ENCODE results near the gene SLC26A5. TPM values are rescaled to one million over a fixed set of nuclear protein-coding genes. Genes with fewer than 3 reads are reported as not detected.
A peak's percentile ranks its signal among the peaks of the same experiment; 100 is the strongest.

Gene SLC26A5
- total RNA-seq, 2 donors from 2014 or later: not detected

DNA sequence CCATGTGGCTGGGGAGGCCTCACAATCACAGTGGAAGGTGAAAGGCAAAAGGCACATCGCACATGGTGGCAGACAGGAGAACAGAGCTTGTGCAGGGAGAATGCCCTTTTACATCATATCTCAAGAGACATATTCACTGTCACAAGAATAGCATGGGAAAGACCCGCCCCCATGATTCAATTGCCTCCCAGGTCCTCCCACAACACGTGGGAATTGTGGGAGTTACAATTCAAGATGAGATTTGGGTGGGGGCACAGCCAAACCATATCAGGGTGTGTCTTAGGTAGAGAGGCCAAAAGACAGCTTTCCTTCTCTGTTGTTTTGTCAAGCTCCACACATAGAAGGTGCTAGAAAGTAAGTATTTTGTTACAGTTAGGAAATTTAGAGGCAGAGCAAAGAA is 20.8 kb upstream of the SLC26A5 start:
- no peaks in the 10 kb centered on the region for H3K36me3 ChIP-seq
- no peaks in the 10 kb centered on the region for H3K27me3 ChIP-seq
- H3K9me3 ChIP-seq: no peaks in the 10 kb centered on the region
- H3K4me1 ChIP-seq: no peaks in the 10 kb centered on the region
- DNase-seq (ENCODE audit: low spot score): no peak
- TF ChIP-seq, protein P1, sequence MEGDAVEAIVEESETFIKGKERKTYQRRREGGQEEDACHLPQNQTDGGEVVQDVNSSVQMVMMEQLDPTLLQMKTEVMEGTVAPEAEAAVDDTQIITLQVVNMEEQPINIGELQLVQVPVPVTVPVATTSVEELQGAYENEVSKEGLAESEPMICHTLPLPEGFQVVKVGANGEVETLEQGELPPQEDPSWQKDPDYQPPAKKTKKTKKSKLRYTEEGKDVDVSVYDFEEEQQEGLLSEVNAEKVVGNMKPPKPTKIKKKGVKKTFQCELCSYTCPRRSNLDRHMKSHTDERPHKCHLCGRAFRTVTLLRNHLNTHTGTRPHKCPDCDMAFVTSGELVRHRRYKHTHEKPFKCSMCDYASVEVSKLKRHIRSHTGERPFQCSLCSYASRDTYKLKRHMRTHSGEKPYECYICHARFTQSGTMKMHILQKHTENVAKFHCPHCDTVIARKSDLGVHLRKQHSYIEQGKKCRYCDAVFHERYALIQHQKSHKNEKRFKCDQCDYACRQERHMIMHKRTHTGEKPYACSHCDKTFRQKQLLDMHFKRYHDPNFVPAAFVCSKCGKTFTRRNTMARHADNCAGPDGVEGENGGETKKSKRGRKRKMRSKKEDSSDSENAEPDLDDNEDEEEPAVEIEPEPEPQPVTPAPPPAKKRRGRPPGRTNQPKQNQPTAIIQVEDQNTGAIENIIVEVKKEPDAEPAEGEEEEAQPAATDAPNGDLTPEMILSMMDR (IDR thresholded peaks at IDR 0.05): no peak
- H3K27ac ChIP-seq: no peak overlapping the region
- no peak overlapping the region for H3K4me3 ChIP-seq

DNA sequence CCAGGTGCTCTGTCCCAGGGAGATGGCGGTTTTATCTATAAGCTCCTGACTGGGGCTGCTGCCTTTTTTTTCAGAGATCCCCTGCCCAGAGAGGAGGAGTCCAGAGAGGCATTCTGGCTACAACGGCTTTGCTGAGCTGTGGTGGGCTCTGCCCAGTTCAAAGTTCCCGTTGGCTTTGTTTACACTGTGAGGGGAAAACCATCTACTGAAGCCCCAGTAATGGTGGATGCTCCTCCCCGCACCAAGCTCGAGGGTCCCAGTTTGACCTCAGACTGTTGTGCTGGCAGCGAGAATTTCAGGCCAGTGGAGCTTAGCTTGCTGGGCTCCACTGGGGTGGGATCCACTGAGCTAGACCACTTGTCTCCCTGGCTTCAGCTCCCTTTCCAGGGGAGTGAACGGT is 16.4 kb upstream of the SLC26A5 start:
- H3K27ac ChIP-seq: no peak overlapping the region
- H3K27me3 ChIP-seq: no peaks in the 10 kb centered on the region
- DNase-seq (ENCODE audit: low spot score): no peak
- no peaks in the 10 kb centered on the region for H3K4me1 ChIP-seq
- H3K36me3 ChIP-seq: no peaks in the 10 kb centered on the region
- no peaks in the 10 kb centered on the region for H3K9me3 ChIP-seq
- no peak overlapping the region for H3K4me3 ChIP-seq
- TF ChIP-seq, protein P1 (IDR thresholded peaks at IDR 0.05): no peak

DNA sequence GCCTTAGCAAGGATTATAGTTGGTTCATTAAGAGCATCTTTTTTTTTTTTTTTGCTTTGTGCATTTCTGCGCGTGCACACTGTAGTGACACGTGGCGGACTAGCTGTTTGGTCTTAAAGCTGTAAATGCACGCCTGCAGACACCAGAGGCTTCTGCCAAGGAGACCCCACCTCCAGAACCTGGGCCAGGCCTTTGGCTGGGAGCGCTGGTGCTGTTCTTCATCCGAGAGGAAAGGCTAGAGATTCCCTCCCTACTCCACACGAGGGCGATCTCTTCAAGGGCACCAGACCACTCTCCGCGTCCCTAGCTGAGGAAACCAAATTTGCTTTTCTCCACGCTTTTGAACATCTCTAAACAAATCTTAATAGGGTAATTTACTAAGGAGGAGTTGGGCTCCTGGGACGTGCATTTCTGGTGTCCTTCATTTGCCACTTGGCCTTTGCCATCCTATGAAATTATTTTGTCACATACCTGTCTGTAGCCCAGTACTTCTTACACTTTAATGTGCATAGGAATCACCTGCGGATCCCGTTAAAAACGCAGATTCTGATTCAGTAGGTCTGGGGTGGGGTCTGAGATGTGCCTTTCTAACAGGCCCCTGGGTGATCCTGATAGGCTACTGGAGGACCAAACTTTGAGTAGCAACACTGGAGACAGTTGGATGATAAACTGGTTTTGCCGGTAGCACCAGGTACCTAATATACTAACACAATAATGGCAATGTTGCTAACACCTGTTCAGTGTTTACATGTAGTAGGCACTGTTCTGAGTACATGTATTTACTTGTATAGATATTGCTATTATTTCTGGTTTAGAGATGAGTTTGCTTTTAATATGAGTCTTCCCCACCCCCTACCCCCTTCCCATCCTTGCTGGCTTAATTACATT is 1.3 kb upstream of the SLC26A5 start:
- H3K36me3 ChIP-seq: no peaks in the 10 kb centered on the region

DNA sequence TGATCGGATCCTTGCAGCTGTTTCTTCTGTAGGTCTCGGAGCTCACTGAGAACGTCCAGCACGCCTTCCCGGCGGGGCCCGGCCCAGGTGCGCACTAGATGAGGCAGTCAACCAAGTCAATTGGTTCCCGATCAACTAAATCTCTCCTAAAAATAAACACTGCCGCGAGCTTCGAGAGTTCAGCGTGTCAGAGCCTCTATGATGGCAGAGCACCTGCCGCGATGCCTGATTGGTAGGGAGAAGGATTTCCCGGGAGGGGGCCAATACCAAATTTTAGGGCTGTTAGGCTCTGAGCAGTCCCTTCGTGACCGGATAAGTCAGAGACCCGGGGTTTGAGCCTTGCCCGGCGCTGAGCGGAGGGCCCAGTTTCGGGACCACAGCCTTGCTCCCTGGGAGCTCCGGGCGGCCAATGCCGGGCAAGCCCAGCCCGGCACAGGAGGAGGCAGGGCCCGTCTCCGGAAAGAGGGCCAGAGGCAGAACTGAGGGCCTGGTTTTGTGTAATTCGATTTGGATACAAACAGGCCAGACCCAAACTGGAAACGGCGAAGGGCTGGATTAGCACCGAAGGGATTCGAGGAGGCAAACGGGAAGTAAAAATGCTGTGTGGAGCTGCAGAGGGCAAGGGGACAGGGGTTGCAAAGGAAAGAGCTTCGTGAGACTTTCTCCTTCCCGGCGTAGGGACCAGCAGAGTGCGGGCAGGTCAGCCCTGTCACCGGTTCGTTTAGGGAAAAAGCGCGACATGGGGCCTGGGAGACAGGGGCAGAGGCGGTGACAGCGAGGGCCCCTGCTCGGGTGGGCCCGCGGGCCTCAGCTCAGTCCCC is 569 bp downstream of the SLC26A5 start:
- peaks cover 0 to 10% of the 10 kb centered on the region in 2 donors for H3K4me1 ChIP-seq
- H3K27me3 ChIP-seq: peaks cover 7 to 11% of the 10 kb centered on the region in 2 donors
- DNase-seq (ENCODE audit: low spot score): no peak
- peak overlapping the region in 1 of 2 donors; percentile 41 for H3K4me3 ChIP-seq
- H3K27ac ChIP-seq: no peak overlapping the region
- H3K36me3 ChIP-seq: no peaks in the 10 kb centered on the region
- TF ChIP-seq, protein P1 (IDR thresholded peaks at IDR 0.05): no peak
- H3K9me3 ChIP-seq: no peaks in the 10 kb centered on the region

More for the DNA sequence above, 1.3 kb upstream of the SLC26A5 start:
- Histone ChIP-seq H3K9me3 (peaks cover 0 to 4% of the 10 kb centered on the region in 2 donors), H3K27ac (no peak overlapping the region), H3K4me1 (peaks cover 0 to 10% of the 10 kb centered on the region in 2 donors), H3K4me3 (no peak overlapping the region), H3K27me3 (peaks cover 7 to 11% of the 10 kb centered on the region in 2 donors)
- TF ChIP-seq, protein P1 (IDR thresholded peaks at IDR 0.05): peak; percentile 18 to 59
- DNase-seq (ENCODE audit: low spot score): no peak

DNA sequence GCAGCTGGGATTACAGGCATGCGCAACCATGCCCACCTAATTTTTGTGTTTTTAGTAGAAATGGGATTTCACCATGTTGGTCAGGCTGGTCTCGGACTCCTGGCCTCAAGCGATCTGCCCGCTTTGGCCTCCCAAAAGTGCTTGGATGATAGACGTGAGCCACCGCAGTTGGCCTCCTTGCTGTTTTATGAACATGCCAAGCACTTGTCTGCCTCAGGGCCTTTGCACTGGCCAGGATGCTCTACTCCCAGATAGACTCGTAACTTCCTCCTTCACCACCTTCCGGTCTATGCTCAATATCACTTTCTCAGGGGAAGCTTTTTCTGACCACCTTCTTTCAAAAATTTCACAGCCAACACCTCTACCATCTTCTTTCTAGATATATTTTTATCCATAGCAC is 6.3 kb downstream of the SLC26A5 start:
- no peaks in the 10 kb centered on the region for H3K4me1 ChIP-seq
- no peak for DNase-seq (ENCODE audit: low spot score)
- H3K9me3 ChIP-seq: no peaks in the 10 kb centered on the region
- H3K27me3 ChIP-seq: no peaks in the 10 kb centered on the region
- TF ChIP-seq, protein P1 (IDR thresholded peaks at IDR 0.05): no peak
- no peaks in the 10 kb centered on the region for H3K36me3 ChIP-seq
- no peak overlapping the region for H3K4me3 ChIP-seq
- H3K27ac ChIP-seq: no peak overlapping the region

Measured in right atrium auricular region (tissue), 2 donors.